K562 (cell line): Measurements from ENCODE around the gene RPRML. TPM values are rescaled to one million over a fixed set of nuclear protein-coding genes. Genes with fewer than 3 reads are reported as not detected.
A peak's percentile ranks its signal among the peaks of the same experiment; 100 is the strongest.

Source experiments
- ATF1 ChIP-seq, 2 experiments: fragments of 450-650 bp in 1 of 2; IDR thresholded peaks; 2 replicates each; pipeline ENCODE4 v1.6.1; 2016; ENCODE audit warnings: missing compliant biosample characterization in 1 of 2, missing genetic modification characterization in 1 of 2
- CREBBP ChIP-seq: IDR thresholded peaks from one replicate; pipeline ENCODE4 v1.6.1; 2012; ENCODE audit warnings: low read depth, mild to moderate bottlenecking, control low read depth, inconsistent platforms, low read length
- EHMT2 ChIP-seq: fragments of 450-650 bp; IDR thresholded peaks from 2 replicates; pipeline ENCODE4 v1.6.1; 2018; ENCODE audit warnings: antibody characterized with exemption
- KHSRP ChIP-seq: fragments of 450-650 bp; IDR thresholded peaks from 2 replicates; pipeline ENCODE4 v1.6.1; 2017
- KLF13 ChIP-seq: fragments of 450-650 bp; IDR thresholded peaks from 2 replicates; pipeline ENCODE4 v1.6.1; 2016; ENCODE audit warnings: missing genetic modification characterization, low read depth, mild to moderate bottlenecking, missing compliant biosample characterization, moderate library complexity, borderline replicate concordance
- NR2C1 ChIP-seq, 2 experiments: fragments of 450-650 bp; IDR thresholded peaks; 2 replicates each; pipeline ENCODE4 v1.6.1; 2017; ENCODE audit warnings: mild to moderate bottlenecking in 2 of 2, antibody characterized with exemption in 1 of 2, inconsistent platforms in 1 of 2, missing compliant biosample characterization in 1 of 2, missing genetic modification characterization in 1 of 2
- NRF1 ChIP-seq, 2 experiments: fragments of 450-650 bp; IDR thresholded peaks in 1 of 2; conservative IDR thresholded peaks in 1 of 2; 2 replicates each; pipeline ENCODE4 v1.6.1; 2014; ENCODE audit warnings: mild to moderate bottlenecking in 2 of 2
- PHF21A ChIP-seq: fragments of 450-650 bp; IDR thresholded peaks from 2 replicates; pipeline ENCODE4 v1.6.1; 2017; ENCODE audit warnings: low read depth, borderline replicate concordance
- POLR2AphosphoS5 ChIP-seq: IDR thresholded peaks from 2 replicates; pipeline ENCODE4 v1.6.1; 2011; ENCODE audit warnings: mild to moderate bottlenecking, low read depth, low read length, moderate library complexity; ENCODE audit not compliant: control insufficient read depth, insufficient read depth
- SP1 ChIP-seq: sonication (generic); formaldehyde crosslinking; IDR thresholded peaks from 2 replicates; pipeline ENCODE4 v1.8.1; 2022; ENCODE audit warnings: mild to moderate bottlenecking, missing genetic modification reagents
- ZFP91 ChIP-seq: sonication (generic); formaldehyde crosslinking; IDR thresholded peaks from 2 replicates; pipeline ENCODE4 v1.8.0; 2022; ENCODE audit warnings: mild to moderate bottlenecking, missing genetic modification reagents
- ZNF316 ChIP-seq: fragments of 450-650 bp; IDR thresholded peaks from 2 replicates; pipeline ENCODE4 v1.6.1; 2016
- ZNF740 ChIP-seq, 3 experiments: fragments of 200-800 bp in 1 of 3; sonication (Bioruptor generic) in 1 of 3; sonication (generic) in 1 of 3; formaldehyde crosslinking in 1 of 3; IDR thresholded peaks; 2 replicates each; pipeline versions ENCODE4 v1.6.1 to v1.8.0; 2016 to 2022; ENCODE audit warnings: mild to moderate bottlenecking in 2 of 3, missing compliant biosample characterization in 2 of 3, missing genetic modification characterization in 2 of 3, missing genetic modification reagents in 1 of 3
- polyA plus RNA-seq, 8 experiments: library from polyadenylated mRNA; depleted of rRNA in 4 of 8; stranded (reverse) in 5 of 8; unstranded in 3 of 8; fragments of >200 nt; fragmentation: Nextera tagmentation in 2 of 8; fragmentation: Illumina TruSeq in 1 of 8; extraction: Ambion mirVana in 2 of 8; extraction: Trizol in 1 of 8; gene quantifications; 2 replicates each; pipeline versions ENCODE4 v1.2.1 to v1.2.3, GENCODE V29; 2011 to 2014; ENCODE audit warnings: inconsistent platforms in 1 of 8, missing spikeins in 1 of 8
- total RNA-seq, 7 experiments: library from RNA; depleted of rRNA in 6 of 7; stranded (reverse); fragments of >200 nt in 6 of 7; fragmentation: Illumina TruSeq in 2 of 7; extraction: Trizol in 2 of 7; gene quantifications; 2 replicates each; pipeline versions ENCODE4 v1.2.1 to v1.2.3, GENCODE V29; 2011 to 2021; ENCODE audit warnings: low replicate concordance in 1 of 7
- TF ChIP-seq, protein P1 (sequence below): fragments of 250-450 bp; sonication (Bioruptor Pico); IDR thresholded peaks from 2 replicates; pipeline ENCODE4 v1.4.0; 2020; ENCODE audit warnings: mild to moderate bottlenecking, moderate library complexity
- TF ChIP-seq, protein P2 (sequence below): sonication (generic); formaldehyde crosslinking; IDR thresholded peaks from 2 replicates; pipeline ENCODE4 v1.9.0; 2022; ENCODE audit warnings: mild to moderate bottlenecking, missing genetic modification reagents
- TF ChIP-seq, protein P3 (sequence below): fragments of 450-650 bp; IDR thresholded peaks from 2 replicates; pipeline ENCODE4 v1.6.1; 2016
- TF ChIP-seq, protein P4 (sequence below): sonication (generic); formaldehyde crosslinking; IDR thresholded peaks from 2 replicates; pipeline ENCODE4 v1.8.1; 2023; ENCODE audit warnings: mild to moderate bottlenecking, missing genetic modification reagents

The RPRML gene
- total and polyA plus RNA-seq, 9 of the 15 experiments (the other 6 are each of a cell fraction or from before 2014, with no cell fraction given) = not detected

- TF ChIP-seq, protein P1, sequence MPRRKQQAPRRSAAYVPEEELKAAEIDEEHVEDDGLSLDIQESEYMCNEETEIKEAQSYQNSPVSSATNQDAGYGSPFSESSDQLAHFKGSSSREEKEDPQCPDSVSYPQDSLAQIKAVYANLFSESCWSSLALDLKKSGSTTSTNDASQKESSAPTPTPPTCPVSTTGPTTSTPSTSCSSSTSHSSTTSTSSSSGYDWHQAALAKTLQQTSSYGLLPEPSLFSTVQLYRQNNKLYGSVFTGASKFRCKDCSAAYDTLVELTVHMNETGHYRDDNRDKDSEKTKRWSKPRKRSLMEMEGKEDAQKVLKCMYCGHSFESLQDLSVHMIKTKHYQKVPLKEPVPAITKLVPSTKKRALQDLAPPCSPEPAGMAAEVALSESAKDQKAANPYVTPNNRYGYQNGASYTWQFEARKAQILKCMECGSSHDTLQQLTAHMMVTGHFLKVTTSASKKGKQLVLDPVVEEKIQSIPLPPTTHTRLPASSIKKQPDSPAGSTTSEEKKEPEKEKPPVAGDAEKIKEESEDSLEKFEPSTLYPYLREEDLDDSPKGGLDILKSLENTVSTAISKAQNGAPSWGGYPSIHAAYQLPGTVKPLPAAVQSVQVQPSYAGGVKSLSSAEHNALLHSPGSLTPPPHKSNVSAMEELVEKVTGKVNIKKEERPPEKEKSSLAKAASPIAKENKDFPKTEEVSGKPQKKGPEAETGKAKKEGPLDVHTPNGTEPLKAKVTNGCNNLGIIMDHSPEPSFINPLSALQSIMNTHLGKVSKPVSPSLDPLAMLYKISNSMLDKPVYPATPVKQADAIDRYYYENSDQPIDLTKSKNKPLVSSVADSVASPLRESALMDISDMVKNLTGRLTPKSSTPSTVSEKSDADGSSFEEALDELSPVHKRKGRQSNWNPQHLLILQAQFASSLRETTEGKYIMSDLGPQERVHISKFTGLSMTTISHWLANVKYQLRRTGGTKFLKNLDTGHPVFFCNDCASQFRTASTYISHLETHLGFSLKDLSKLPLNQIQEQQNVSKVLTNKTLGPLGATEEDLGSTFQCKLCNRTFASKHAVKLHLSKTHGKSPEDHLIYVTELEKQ = no peak
- TF ChIP-seq KHSRP = no peak
- TF ChIP-seq ZNF740 (CRISPR knock-in tag; IDR thresholded peaks at IDR 0.05) = no peak
- no peak for TF ChIP-seq ZNF740 (tag; IDR thresholded peaks at IDR 0.05)
- peak; percentile 88 for TF ChIP-seq ZNF316
- TF ChIP-seq KLF13 (tag) = no peak
- 0 out of 2 replicates have a peak, but pooled peaks have one; percentile 23 for TF ChIP-seq PHF21A
- no peak for TF ChIP-seq SP1 (CRISPR knock-in tag)
- TF ChIP-seq ZFP91 (CRISPR knock-in tag) = no peak
- TF ChIP-seq, protein P2, sequence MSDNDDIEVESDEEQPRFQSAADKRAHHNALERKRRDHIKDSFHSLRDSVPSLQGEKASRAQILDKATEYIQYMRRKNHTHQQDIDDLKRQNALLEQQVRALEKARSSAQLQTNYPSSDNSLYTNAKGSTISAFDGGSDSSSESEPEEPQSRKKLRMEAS (CRISPR knock-in tag) = 0 out of 2 replicates have a peak, but pooled peaks have one; percentile 16
- TF ChIP-seq, protein P3, sequence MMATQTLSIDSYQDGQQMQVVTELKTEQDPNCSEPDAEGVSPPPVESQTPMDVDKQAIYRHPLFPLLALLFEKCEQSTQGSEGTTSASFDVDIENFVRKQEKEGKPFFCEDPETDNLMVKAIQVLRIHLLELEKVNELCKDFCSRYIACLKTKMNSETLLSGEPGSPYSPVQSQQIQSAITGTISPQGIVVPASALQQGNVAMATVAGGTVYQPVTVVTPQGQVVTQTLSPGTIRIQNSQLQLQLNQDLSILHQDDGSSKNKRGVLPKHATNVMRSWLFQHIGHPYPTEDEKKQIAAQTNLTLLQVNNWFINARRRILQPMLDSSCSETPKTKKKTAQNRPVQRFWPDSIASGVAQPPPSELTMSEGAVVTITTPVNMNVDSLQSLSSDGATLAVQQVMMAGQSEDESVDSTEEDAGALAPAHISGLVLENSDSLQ = 0 out of 2 replicates have a peak, but pooled peaks have one; percentile 26
- TF ChIP-seq, protein P4, sequence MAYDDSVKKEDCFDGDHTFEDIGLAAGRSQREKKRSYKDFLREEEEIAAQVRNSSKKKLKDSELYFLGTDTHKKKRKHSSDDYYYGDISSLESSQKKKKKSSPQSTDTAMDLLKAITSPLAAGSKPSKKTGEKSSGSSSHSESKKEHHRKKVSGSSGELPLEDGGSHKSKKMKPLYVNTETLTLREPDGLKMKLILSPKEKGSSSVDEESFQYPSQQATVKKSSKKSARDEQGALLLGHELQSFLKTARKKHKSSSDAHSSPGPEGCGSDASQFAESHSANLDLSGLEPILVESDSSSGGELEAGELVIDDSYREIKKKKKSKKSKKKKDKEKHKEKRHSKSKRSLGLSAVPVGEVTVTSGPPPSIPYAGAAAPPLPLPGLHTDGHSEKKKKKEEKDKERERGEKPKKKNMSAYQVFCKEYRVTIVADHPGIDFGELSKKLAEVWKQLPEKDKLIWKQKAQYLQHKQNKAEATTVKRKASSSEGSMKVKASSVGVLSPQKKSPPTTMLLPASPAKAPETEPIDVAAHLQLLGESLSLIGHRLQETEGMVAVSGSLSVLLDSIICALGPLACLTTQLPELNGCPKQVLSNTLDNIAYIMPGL (CRISPR knock-in tag) = no peak
- no peak for TF ChIP-seq ATF1 (CRISPR knock-in tag; IDR thresholded peaks at IDR 0.05)
- TF ChIP-seq ATF1 (tag; IDR thresholded peaks at IDR 0.05) = peak; percentile 34; the same call in 1 of the 2 replicates
- peak; percentile 42; the same call in 1 of the 2 replicates for TF ChIP-seq POLR2AphosphoS5
- peak; percentile 42; the same call in 1 of the 2 replicates for TF ChIP-seq EHMT2
- no peak for TF ChIP-seq NR2C1 (IDR thresholded peaks at IDR 0.05)
- no peak for TF ChIP-seq NR2C1 (tag; IDR thresholded peaks at IDR 0.05)
- TF ChIP-seq NRF1 (conservative IDR thresholded peaks at IDR 0.05 in 1 of 2, IDR thresholded peaks at IDR 0.05 in 1 of 2) = peak in 1 of 2 experiments; percentile 36; a peak in 2 of 4 replicates
- TF ChIP-seq CREBBP = no peak
These were observed 2.3 kb downstream of the RPRML start (continued) for GRCh38 chr17:46976626-46977270.
